HG03354 (cell line): ENCODE results near the gene PLEKHO2.

Source experiments
- ATAC-seq: cut with Tn5 transposase; IDR thresholded peaks from one replicate; pipeline ENCODE4 v1.9.1; 2021; ENCODE audit warnings: mild to moderate bottlenecking; ENCODE audit not compliant: unreplicated experiment, poor library complexity, severe bottlenecking

PLEKHO2 gene

GRCh38 chr15:64824929-64825430, 16.7 kb upstream of the PLEKHO2 start:
- ATAC-seq = no peak

DNA sequence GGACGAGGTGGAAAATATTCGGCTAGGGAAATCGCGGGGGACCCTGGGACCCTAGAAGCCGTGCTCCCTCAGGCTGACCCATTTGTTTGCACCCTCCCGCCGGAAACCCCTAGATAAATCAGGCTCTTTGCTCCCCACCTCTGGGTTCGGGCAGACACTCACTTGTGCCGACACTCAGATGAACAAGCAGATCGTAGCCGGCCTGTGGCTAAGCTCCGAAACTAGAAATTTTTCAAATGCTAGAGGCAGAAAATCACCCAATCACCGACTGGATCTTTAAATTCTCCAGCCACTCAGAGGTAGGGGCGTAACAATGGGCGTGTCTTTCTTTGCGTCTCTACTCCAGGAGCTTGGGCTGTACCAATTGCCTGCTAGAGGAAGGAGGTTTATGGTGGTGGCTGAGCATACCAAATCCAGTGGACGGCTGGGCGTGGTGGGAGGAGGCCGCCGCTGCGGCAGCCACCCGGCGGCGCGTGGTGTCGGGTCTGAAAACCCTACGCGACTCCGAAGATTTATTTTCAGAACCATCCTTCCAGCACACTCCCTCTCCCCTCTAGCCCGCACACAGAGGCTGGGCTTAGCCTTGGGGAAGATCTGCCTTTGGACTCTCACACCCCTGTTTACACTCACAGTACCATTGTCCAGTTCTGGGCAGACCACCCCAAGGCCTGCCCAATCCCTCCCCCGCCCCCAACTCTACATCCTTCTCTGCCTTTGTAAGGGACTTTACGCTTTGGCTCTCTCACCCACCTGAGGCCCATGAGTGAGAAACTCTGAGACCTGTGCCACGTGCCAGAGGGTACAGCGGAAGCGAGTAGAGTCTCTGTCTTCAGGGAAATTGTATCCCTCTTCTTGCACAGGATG, 16.1 kb upstream of the PLEKHO2 start, which contains the start of gene PIF1:
TSS of gene PIF1 (minus strand) at position 217 of the 864 bp plus-strand sequence. CDS start 1,312 bp downstream, outside the sequence.
- peak; percentile 84 for ATAC-seq

GRCh38 chr15:64828985-64829384, 12.7 kb upstream of the PLEKHO2 start:
- ATAC-seq = no peak

- no peak for ATAC-seq
Measured at GRCh38 chr15:64833690-64834089, 8.0 kb upstream of the PLEKHO2 start.

DNA sequence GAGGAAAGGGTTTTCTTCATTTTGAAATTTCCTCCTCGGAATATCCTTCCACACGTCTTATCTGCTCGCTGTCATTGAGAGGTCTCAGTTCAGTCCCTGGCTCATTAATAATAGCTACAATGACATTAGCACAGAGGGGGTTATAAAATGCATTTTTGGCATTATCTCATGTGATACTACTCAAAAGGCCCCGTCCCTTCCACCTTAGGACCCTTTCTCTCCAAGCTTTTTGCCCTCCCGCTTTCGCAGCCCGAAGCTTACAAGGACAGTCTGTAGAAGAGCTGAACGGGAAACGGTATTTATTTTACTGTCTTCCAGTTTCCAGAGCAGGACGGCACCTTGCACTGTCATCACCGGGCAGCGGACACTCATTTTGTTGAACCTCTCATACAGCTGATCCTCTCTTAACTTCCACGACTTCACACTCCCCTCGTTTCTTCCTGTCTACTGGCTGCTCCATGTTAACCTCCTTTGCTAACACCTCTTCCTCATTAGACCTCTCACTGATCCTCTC, 5.6 kb upstream of the PLEKHO2 start:
- ATAC-seq = peak; percentile 6

DNA sequence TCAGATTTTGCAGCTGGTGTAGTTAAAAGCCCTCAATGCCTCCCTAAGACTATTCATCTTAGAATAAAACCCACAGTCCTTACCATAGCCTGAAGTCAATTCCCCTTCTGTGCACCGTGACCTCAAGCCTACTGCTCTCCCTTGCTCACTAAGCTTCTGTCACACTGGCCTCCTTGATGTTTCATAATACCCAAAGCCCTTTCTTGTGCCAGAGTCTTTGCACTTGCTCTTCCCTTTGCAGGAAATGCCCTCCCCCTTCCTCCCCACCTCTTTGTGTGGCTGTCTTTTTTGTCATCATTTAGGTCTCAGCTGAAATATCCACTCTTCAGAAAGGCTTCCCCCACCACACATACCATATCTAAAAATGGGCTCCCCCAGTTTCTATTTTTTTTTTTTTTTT, 4.2 kb upstream of the PLEKHO2 start:
- no peak for ATAC-seq

- ATAC-seq = no peak
Measured at GRCh38 chr15:64841060-64841343, 713 bp upstream of the PLEKHO2 start.

- ATAC-seq = no peak
Measured at GRCh38 chr15:64842096-64842939, 603 bp downstream of the PLEKHO2 start.

GRCh38 chr15:64842986-64843561, 1.4 kb downstream of the PLEKHO2 start:
- no peak for ATAC-seq

DNA sequence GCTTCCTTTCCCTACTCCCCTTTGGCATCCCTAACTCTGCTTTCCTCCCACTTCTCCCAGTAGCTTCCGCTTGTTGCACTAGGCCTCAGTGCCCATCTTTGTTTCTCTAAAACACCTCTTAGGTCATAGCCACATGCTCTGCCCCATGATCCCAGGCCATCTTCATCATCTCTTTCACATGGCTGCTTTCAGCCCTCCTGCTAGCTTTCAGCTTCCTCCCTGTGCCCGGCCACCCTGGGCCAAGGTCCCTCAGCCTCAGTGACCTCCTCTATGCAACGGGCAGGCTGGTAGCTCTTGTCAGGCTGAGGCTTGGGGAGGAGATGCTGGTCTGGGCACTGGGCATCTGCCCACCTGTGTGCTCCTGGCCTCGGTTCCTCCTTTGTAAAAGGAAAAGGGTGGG, 2.3 kb downstream of the PLEKHO2 start:
- ATAC-seq = no peak

DNA sequence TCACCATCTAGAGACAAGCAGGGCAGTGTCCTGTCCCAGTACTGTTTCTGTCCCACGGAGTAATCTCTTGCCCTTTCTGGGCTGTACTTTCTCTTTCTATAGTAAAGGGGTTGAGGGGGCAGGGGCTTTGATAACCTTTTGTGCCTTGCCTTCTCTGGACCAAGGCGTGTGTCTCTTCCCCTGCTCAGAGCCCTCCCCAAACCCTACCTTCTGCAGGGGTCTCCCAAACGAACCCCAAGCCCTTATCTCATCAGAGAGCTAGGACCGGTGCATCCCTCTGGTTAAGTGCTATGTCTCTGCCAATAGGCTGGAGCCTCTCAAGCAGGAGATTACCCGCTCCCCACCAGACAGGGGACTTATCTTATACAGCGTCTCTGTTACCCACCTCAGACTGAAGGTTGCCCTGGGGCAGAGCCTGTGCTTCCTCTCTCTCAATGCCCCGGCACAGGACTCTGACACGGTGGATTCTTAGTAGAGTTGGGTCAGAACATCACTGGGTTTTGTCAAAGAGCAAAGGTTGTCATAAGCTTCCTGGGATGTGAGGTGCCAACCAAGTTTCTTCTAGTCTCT, 2.9 kb downstream of the PLEKHO2 start:
- ATAC-seq = peak; percentile 28

- no peak for ATAC-seq
Measured at GRCh38 chr15:64845183-64845611, 3.5 kb downstream of the PLEKHO2 start.

- no peak for ATAC-seq
Measured at GRCh38 chr15:64845831-64846595, 4.3 kb downstream of the PLEKHO2 start.

DNA sequence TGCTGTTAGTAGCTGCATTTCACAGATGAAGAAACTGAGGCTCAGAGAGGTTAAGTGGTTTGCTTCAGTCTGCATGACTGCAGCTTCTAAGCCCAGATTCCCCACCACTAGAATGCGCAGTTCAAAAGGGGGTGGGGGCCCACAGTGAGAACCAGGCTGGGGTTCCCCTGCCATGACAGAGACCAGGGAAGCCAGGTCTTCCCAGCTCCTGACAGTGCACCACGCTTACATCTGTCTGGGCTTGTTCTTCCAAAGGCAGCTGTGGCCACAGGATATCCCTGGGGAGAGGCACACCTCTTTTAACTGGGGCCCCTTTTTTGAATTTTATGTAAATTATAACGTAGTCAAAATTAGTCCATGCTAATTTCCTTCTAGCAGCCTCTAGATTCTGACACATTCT, 5.3 kb downstream of the PLEKHO2 start:
- ATAC-seq = no peak

- no peak for ATAC-seq
Measured at GRCh38 chr15:64847448-64847847, 5.7 kb downstream of the PLEKHO2 start.

DNA sequence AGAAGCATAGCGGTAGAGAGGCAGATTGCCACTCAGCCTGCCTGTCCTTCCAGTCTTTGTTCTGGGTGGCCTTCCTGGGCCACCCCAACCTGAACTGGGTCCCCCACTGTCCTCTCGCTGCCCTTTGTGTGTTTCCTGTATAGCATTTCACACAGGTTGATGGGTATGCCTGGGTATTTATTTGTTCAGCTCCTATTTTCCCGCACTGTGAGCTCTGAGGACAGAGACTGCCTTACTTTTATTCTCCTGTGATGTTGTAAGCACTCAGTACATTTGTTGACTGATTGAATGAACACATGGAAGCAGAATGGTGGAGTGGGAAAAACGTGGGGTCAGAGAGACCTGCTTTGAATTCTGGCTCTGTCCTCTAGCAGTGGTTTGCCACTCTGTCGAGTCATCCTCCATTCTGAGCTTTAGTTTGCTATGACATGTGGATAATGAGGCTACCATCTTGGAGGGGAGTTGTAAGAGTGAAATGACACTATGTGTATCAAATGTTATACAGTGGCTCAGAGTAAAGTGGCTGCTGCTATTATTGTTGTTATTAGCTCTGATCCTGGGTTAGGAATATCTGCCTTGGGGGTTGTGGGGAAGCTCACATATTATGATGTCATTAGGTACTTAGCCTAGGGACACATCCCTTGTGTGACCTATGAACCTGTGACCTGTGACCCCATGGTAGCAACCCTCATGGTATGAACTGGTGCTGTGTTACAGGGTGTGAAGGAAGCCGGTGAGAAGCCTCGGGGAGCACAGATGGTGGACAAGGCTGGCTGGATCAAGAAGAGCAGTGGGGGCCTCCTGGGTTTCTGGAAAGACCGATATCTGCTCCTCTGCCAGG, 6.4 kb downstream of the PLEKHO2 start:
- no peak for ATAC-seq

DNA sequence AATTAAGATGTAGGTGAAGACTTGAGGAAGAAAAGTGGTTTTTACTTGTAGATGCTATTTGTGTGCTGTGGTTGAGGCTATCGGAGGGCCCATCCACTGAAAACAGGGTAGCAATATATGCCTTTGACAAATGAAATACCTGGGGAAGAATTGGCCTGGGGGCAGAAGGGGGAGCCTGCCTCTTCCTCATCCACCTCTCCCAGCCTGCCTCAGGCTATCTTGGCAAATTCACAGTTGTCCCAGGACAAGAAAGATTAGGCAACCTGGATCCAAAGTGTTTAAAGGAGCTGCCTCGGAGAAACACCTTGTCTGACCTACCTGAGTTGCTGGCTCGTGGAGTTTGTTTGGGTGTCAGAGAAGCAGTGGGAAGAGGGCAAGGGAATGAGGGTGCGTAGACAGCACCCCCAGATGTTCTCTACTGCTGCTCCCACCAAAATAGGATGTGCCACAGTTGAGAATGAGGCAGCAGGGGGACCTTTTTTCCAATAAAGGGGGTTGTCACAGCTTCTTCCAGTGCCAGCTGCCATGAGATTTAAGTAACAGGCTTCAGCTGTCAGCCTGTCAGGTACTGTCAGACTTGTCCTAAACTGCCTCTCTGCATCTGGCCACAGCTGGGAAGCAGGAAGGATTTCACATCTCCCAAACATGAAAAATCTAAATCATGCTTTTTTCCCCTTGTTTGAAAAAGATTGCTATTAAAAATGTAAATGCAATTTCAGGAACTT, 9.2 kb downstream of the PLEKHO2 start:
- no peak for ATAC-seq

- ATAC-seq = no peak
Measured at GRCh38 chr15:64851503-64851840, 9.8 kb downstream of the PLEKHO2 start.
